Activated T-helper 2 cell treated with anti-CD3 and anti-CD28 coated beads, Interferon-gamma antibody, Interleukin-2, Interleukin-4, amounts not matched to agents 10 μg/mL and 5 μg/mL and 100 μg/mL, durations not matched to agents 14 hours and 24 hours and 36 hours (primary cell): ENCODE results near the gene TACC3. TPM values are rescaled to one million over a fixed set of nuclear protein-coding genes. Genes with fewer than 3 reads are reported as not detected.

Experiments
- DNase-seq: peaks from one replicate; pipeline ENCODE4 v3.0.0; 2021; ENCODE audit warnings: low spot score
- H3K27ac Mint-ChIP-seq: one replicate; pipeline ENCODE4 v1.8.0; 2021; ENCODE audit warnings: mixed read lengths
- H3K27me3 Mint-ChIP-seq: one replicate; pipeline ENCODE4 v1.8.0; 2021; ENCODE audit warnings: low read depth, mixed read lengths
- H3K36me3 Mint-ChIP-seq: one replicate; pipeline ENCODE4 v1.8.0; 2021; ENCODE audit warnings: low read depth, mixed read lengths
- H3K4me1 Mint-ChIP-seq: one replicate; pipeline ENCODE4 v1.8.0; 2021; ENCODE audit warnings: low read depth, mixed read lengths
- H3K4me3 Mint-ChIP-seq: one replicate; pipeline ENCODE4 v1.8.0; 2021; ENCODE audit warnings: low read depth, mild to moderate bottlenecking, moderate library complexity, mixed read lengths
- H3K9me3 Mint-ChIP-seq: one replicate; pipeline ENCODE4 v1.8.0; 2021; ENCODE audit warnings: mixed read lengths
- intact Hi-C: fragments of 100-400 bp; cut with micrococcal nuclease; formaldehyde crosslinking; loops from one replicate; pipeline ENCODE4 v1.15.1; 2023
- total RNA-seq: library from RNA; stranded (reverse); gene quantifications from 2 replicates; pipeline ENCODE4 v1.2.3, GENCODE V29; 2022

The TACC3 gene
- total RNA-seq, 1 donor from 2014 or later: 137 TPM

DNA sequence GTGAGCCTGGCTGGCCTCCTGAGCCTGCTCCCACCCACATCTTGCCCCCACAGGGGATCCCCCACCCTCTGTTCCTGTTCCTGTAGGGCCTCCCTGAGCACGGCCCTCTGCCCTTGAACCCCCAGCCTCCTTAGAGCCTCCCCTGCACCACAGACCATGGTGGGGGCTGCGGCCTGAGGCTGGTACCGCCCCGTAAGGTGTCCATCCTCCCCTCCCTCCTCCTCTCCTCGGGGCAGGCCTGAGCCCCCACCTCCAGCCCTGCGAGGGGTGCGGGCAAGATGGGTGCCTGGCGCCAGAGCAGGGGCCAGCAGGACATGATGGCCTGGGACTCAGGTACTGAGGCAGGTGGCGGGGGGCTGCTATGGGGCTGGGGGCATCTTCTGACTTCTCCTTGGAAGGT, 43.3 kb downstream of the TACC3 start:
- H3K4me1 Mint-ChIP-seq: no peaks in the 10 kb centered on the region
- peaks cover 28% of the 10 kb centered on the region for H3K27me3 Mint-ChIP-seq
- intact Hi-C loops: no loop called here
- H3K27ac Mint-ChIP-seq: no peak overlapping the region
- no peak overlapping the region for H3K4me3 Mint-ChIP-seq
- no peak for DNase-seq
- no peaks in the 10 kb centered on the region for H3K9me3 Mint-ChIP-seq
- H3K36me3 Mint-ChIP-seq: no peaks in the 10 kb centered on the region

DNA sequence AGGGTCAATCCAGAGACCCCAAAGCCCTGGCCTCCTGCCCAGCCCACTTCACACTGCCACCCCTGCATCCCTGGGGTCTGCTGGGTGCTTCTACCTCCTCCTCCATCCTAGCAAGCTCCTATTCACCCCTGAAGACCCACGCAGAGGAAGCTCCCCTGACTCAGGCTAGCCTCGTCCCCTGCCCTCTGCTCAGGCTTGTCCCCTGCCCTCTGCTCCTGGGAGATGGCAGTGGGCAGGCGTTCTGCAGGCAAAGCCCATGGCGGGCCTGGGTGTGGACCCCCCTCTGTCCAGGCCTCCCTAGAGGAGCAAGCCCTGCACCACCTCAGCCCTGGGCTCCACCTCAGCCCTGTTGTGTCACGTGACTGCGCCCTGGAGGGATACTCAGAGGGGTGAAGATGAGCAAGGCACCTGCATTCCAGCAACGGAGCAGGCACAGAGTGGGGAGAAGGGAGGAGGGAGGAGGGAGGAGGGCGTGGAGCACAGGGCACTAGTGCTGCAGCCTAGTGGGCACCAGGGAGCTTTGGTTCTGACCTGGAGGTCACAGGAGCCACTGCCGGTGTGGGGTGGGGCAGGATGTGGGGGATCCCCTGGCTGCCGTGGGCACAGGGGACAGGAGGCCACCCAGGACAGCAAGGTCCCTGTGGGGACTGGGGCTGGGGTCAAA, 44.2 kb downstream of the TACC3 start:
- intact Hi-C loops: no loop called here
- Mint-ChIP-seq H3K4me1 (no peaks in the 10 kb centered on the region), H3K36me3 (no peaks in the 10 kb centered on the region), H3K9me3 (no peaks in the 10 kb centered on the region), H3K27me3 (peaks cover 28% of the 10 kb centered on the region), H3K4me3 (no peak overlapping the region), H3K27ac (no peak overlapping the region)
- no peak for DNase-seq

DNA sequence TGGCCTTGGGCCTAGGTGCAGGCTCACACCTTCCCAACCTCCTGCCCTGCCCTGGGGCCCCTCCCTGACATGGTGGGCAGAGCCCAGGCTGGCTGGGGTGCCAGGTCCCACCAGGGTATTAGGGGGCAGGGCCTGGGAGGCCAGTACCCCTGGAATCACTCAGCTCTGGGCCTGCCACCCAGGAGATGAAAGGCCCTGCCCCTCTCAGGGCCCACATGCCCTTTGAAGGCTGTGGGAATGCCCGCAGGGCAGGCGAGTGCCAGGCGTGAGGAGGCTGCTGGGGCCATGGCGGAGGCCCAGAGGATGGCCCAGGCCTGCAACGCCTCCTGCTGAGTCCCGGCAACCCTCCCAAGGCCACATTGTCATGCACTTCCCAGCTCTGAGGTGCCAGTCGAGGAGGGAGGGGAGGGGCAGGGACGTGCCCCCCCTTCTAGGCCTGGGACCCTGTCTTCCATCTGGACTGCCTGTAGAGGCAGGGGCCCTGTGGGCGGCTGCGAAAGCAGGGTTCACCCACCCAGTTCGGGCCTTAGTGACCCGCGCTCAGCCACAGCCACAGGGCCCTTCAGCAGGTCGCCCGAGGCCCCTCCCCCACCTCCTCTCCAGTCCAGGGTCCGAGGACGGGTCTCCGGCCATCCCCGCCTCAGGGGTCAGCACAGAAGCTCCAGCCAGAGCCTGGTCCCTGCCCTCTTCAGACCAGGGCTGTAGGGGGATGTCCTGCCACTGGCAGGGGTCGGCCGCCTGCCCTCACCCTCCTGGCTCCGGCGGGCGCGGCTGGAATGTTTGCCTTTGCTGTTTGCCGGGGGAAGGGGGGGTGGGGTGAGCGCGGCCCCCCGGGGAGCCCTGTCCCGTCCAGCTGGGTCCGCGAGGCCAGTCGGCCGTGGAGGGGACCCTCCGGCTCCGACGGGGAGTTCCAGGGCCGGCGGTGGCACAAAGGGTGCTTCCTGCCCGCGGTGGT, 45.1 kb downstream of the TACC3 start:
- Mint-ChIP-seq H3K27ac (no peak overlapping the region), H3K27me3 (peaks cover 28% of the 10 kb centered on the region), H3K4me3 (no peak overlapping the region), H3K9me3 (no peaks in the 10 kb centered on the region), H3K36me3 (no peaks in the 10 kb centered on the region), H3K4me1 (no peaks in the 10 kb centered on the region)
- intact Hi-C loops: no loop called here
- no peak for DNase-seq

DNA sequence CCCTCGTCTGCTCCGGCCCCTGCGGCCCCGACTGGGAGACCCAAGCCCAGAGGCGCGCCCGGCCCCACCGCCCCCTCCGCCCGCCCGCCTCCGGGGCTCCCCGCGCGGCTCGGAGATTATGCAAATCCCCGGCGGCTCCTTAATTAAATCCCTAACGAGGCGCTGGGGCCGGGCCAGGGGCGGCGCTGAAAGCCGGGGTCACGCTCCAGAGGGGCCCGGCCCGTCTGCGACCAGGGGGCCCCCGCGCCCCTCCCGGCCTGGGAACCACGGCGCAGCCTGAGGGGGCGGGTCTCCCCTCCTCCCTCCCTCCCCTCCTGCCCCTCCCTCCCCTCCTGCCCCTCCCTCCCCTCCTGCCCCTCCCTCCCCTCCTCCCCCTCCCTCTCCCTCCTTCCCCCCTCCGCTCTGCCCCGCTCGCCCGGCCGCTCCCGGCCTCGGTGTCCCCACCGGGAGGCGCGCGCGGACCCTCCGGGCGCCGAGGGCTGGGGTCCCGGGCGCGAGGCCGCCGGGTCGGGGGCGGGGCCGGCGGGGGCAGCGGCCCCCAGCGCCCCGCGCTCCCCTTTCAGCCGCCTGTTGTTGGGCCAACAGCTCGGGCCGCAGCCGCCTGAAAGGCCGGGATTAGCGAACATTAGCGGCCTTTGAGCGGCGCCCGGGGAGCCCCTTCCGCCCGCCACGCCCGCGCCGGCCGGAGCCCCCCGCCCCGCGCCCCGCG, 45.9 kb downstream of the TACC3 start:
- intact Hi-C loops: no loop called here
- H3K9me3 Mint-ChIP-seq: no peaks in the 10 kb centered on the region
- H3K27ac Mint-ChIP-seq: no peak overlapping the region
- no peak overlapping the region for H3K4me3 Mint-ChIP-seq
- H3K36me3 Mint-ChIP-seq: no peaks in the 10 kb centered on the region
- H3K27me3 Mint-ChIP-seq: peaks cover 28% of the 10 kb centered on the region
- H3K4me1 Mint-ChIP-seq: no peaks in the 10 kb centered on the region
- DNase-seq: no peak

DNA sequence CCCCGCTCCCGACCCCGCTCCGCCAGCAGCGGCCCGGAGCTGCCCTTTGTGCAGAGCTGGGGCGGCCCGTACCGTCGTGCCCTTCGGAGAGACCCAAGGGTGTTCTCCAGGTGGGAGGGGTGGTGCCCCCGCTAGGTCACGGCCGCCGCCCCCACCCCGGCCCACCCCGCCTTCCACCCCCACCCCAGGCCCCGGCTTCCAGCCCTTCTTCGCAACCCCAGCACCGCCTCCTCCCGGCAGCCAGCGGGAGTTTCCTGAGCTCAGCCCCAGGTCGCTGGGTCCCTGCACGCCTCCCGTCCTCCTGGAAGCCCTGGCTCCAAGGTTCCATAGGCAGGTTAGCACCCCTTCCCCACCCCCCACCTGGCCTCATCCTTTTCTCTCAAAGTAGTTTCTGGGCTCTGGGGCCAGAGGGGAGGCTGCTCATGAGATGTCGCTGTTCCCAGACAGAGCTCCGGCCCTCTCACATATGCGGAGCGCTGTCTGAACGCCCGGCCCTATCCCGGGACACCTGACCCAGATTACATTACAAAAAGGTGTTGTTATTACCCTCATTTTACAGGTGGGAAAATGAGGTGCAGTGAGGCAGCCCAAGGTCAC, 46.5 kb downstream of the TACC3 start:
- intact Hi-C loops: no loop called here
- H3K27me3 Mint-ChIP-seq: peaks cover 25% of the 10 kb centered on the region
- peak overlapping the region; percentile 54 for H3K4me3 Mint-ChIP-seq
- no peaks in the 10 kb centered on the region for H3K36me3 Mint-ChIP-seq
- H3K27ac Mint-ChIP-seq: no peak overlapping the region
- peak; percentile 25 for DNase-seq
- no peaks in the 10 kb centered on the region for H3K9me3 Mint-ChIP-seq
- no peaks in the 10 kb centered on the region for H3K4me1 Mint-ChIP-seq

DNA sequence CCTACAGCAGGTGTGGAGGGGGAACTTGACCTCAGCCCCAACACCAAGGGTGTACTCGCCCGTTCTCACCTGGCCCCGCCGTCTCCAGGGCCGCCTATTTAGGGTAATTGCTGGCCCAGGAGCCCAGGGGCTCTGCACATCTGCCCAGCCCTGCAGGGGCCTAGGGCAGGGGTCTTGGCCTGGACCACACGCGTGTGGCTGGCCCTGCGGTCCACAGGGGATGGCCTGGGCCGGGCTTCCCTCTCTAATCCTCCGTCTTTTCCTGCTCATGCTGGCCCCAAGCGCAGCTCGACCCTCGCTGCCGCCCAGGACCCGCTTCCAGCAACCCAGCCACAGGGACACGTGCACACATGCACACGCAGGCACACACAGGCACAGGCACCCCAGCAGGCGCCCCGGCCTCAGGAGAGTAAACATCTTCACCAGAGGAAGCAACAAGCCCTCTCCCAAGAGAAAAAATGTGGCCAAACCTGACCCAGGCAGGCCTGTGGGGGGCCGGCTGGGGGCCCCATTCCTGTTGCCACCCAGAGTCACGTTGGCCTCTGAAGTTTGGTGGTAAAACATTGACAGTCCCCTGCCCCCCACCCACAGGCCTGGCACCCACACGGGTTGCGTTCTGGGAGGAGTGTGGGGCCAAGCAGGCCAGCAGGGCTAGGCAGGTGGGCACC, 47.2 kb downstream of the TACC3 start:
- Mint-ChIP-seq H3K27me3 (peaks cover 23% of the 10 kb centered on the region), H3K4me3 (peak overlapping the region; percentile 66), H3K27ac (no peak overlapping the region), H3K9me3 (no peaks in the 10 kb centered on the region), H3K4me1 (no peaks in the 10 kb centered on the region), H3K36me3 (no peaks in the 10 kb centered on the region)
- intact Hi-C loops: no loop called here
- DNase-seq: no peak

DNA sequence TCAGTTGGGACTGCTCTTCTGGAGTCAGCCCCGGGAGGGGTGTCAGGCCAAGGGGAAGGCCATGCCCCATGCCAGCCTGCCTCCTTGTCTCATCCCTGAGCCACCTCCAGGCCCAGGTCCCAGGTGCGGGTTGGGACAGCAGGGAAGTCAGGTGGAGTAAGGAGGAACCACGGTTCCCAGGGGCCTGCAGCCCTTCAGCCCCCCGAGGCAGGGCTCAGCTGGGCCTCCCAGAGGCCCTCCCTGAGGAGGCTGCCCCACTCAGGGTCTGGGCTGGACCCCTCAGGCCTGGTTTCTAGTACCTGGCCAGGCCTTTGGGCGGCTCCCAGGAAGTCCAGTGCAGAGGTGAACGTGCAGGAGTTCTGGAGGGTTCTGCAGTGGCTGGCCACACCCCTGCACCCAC, 48.4 kb downstream of the TACC3 start:
- intact Hi-C loops: no loop called here

DNA sequence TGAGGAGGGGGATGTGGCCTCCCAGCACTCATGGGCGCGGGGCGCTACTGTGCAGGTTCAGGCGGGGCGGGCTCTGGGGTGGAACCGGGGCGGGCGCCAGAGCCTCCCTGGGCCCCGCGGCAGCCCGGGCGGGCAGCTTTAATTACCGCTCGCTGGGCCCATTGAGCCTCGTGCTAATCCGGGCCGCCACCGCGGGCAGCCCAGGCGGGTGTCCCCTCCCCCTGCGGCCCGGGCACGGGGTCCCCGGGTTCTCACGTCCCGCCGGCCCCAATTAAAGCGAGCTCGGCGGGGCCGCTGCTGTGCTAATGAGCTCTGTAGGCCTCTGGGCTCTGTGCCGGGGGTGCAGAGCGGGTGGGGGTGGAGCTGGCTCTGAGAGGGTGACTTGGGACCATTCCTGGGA, 48.9 kb downstream of the TACC3 start:
- intact Hi-C loops: no loop called here
- Mint-ChIP-seq H3K27me3 (peaks cover 12% of the 10 kb centered on the region), H3K27ac (no peak overlapping the region), H3K9me3 (no peaks in the 10 kb centered on the region), H3K4me3 (no peak overlapping the region), H3K36me3 (no peaks in the 10 kb centered on the region), H3K4me1 (no peaks in the 10 kb centered on the region)
- no peak for DNase-seq

More for the DNA sequence above, 48.4 kb downstream of the TACC3 start:
- Mint-ChIP-seq H3K4me1 (no peaks in the 10 kb centered on the region), H3K9me3 (no peaks in the 10 kb centered on the region), H3K36me3 (no peaks in the 10 kb centered on the region), H3K27me3 (peaks cover 18% of the 10 kb centered on the region), H3K4me3 (no peak overlapping the region), H3K27ac (no peak overlapping the region)
- no peak for DNase-seq

DNA sequence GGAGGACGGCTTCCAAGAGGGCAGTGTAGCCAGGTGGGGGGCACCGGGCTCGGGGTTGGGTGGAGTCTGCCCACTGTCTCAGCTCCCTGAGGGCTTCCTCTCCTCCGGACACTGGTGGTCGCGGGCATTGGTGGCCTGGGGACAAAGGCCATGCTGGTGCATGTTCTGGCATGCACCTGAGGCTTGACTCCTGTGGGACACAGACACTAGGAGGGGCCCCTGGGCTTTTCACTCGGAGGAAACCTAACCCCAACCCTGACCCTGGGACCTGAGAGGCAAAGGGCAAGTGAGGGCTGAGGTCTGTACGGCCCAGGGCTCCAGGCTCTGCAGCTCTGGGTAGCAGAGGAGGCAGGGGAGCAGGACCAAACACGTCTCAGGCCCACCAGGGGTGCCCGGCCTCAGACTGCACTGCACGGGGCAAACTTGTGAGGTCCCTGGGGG, 49.5 kb downstream of the TACC3 start:
- H3K36me3 Mint-ChIP-seq: no peaks in the 10 kb centered on the region
- no peaks in the 10 kb centered on the region for H3K9me3 Mint-ChIP-seq
- H3K4me3 Mint-ChIP-seq: no peak overlapping the region
- no peak for DNase-seq
- intact Hi-C loops: no loop called here
- H3K4me1 Mint-ChIP-seq: no peaks in the 10 kb centered on the region
- no peak overlapping the region for H3K27ac Mint-ChIP-seq
- peaks cover 8% of the 10 kb centered on the region for H3K27me3 Mint-ChIP-seq

DNA sequence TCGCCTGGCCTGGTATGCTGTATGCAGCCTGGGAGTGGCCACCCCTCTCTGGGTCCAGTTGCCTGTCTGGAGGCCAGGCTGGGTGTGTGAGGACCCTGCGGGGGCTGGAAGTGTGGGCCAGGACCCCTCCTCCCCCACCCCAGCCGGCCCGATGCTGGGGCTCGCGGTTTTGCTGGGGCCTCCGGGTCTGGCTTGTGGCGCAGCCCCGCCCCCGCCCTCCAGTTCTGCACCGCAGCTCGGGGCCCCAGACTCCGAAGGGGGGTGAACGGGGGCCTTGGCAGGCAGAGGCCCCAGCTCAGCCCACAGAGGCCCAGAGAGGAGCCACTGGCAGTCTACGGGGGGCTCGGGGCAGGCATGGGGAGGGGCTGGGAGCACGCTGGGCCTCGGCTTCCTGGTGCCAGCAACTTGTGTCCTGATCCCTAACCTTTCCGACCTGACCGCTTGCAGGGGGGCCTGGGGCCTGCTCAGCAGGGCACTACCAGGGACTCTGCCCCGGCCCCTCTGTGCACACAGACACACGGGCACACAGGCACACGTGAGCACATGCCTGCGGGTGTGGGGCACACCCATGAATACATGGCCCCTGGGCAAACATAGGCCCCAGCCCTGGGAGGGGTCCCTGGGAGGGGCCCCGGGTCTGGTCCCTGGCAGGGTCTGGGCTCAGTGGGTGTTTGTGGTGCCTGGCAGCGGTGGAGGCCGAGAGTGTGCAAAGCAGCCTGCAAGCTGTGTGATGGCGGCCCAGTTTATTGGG, 50.4 kb downstream of the TACC3 start:
- no peak overlapping the region for H3K4me3 Mint-ChIP-seq
- no peak overlapping the region for H3K27ac Mint-ChIP-seq
- DNase-seq: no peak
- H3K27me3 Mint-ChIP-seq: peaks cover 8% of the 10 kb centered on the region
- H3K36me3 Mint-ChIP-seq: no peaks in the 10 kb centered on the region
- H3K4me1 Mint-ChIP-seq: no peaks in the 10 kb centered on the region
- H3K9me3 Mint-ChIP-seq: no peaks in the 10 kb centered on the region
- intact Hi-C loops: no loop called here

DNA sequence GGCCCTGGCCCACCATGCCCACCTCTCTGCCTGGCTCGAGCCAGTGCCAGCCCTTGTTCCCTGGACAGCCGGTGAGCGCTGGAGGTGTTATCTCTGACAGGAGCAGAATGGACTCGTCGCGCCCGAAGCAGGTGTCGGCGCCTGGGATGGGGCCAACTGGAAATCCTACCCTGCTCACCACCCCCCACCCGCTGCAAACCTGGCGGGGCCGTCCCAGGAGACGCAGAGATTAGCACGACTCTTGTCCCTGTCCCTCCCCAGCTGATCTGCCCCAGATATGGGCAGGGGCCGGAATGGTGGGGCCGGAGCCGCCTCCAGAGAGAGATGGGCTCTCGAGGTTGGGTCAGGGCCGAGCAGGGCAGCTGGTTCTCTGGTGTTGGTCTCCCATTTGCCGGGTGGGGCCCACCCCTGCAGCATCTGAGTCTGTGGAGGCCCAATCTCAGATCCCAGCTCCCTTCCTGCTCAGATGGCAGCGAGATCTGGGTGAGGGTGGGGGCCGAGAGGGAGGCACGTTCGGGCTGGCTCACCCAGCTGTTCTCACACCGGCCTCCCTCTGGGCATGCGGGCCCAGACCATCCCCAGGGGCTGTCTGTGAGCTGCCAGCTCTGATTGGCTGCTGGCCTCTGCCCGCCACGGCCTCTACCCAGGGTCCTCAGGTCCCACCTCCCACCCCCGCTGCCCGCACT, 51.7 kb downstream of the TACC3 start:
- Mint-ChIP-seq H3K9me3 (no peaks in the 10 kb centered on the region), H3K4me3 (no peak overlapping the region), H3K36me3 (no peaks in the 10 kb centered on the region), H3K27ac (no peak overlapping the region), H3K4me1 (no peaks in the 10 kb centered on the region), H3K27me3 (peaks cover 7% of the 10 kb centered on the region)
- no peak for DNase-seq
- intact Hi-C loops: no loop called here
